ENCODE results near the gene THSD4. TPM values are rescaled to one million over a fixed set of nuclear protein-coding genes. Genes with fewer than 3 reads are reported as not detected.

Gene THSD4
- total and polyA plus RNA-seq, 2 donors (not counting 1 experiment from before 2014, with no cell fraction given): 43.1 to 95.5 TPM

DNA sequence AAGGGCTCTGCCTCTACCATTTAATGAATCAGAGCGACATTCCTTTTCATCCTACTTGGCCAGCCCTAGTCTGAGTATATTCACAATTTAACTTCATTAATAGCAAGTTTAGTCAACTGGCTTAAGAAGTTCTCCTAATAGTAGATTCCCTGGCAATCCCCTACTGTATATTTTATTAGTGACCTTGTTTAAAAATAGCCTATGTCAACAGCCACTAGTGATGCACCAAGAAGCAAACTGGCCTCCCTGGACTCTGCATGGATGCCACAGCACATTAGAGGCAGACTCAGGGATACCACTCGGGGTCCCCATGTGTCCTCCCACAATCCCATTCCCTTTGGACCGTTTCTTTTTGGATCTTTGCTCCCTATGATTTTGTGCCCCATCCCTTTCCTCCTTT is 83.6 kb downstream of the THSD4 start:
- TF ChIP-seq CTCF (conservative IDR thresholded peaks at IDR 0.05 in 1 of 2, IDR thresholded peaks at IDR 0.05 in 1 of 2; ENCODE audit: low read depth in 1 of 2, low read length in 2 of 2): no peak
- TF ChIP-seq EZH2 (IDR thresholded peaks at IDR 0.05; ENCODE audit: low read length, missing control alignments): no peak
- Histone ChIP-seq H3K4me1 (ENCODE audit: control insufficient read depth, extremely low read depth, insufficient read depth, low read length) (no peaks in the 10 kb centered on the region), H3K9me3 (ENCODE audit: control insufficient read depth, insufficient read depth, low read depth, low read length) (no peaks in the 10 kb centered on the region), H3K27me3 (ENCODE audit: control insufficient read depth, insufficient read depth, low read length) (no peaks in the 10 kb centered on the region), H3K4me2 (ENCODE audit: extremely low read depth, insufficient read depth, low read length) (no peak overlapping the region), H2AFZ (ENCODE audit: low read length) (no peak overlapping the region), H3K27ac (ENCODE audit: insufficient read depth, low read length) (no peak overlapping the region), H3K4me3 (replicated peaks in 1 of 4; ENCODE audit: control extremely low read depth in 1 of 4, insufficient read depth in 1 of 4, low read depth in 3 of 4, low read length in 4 of 4) (no peak overlapping the region), H3K79me2 (ENCODE audit: control insufficient read depth, insufficient read depth, low read length) (no peaks in the 10 kb centered on the region), H3K9ac (ENCODE audit: insufficient read depth, low read length) (no peak overlapping the region), H4K20me1 (ENCODE audit: control insufficient read depth, extremely low read depth, insufficient read depth, low read length) (peaks cover 2% of the 10 kb centered on the region), H3K36me3 (ENCODE audit: control insufficient read depth, insufficient read depth, low read length) (peaks cover 1% of the 10 kb centered on the region)
- no peak for DNase-seq (ENCODE audit: low read depth in 2 of 2)

DNA sequence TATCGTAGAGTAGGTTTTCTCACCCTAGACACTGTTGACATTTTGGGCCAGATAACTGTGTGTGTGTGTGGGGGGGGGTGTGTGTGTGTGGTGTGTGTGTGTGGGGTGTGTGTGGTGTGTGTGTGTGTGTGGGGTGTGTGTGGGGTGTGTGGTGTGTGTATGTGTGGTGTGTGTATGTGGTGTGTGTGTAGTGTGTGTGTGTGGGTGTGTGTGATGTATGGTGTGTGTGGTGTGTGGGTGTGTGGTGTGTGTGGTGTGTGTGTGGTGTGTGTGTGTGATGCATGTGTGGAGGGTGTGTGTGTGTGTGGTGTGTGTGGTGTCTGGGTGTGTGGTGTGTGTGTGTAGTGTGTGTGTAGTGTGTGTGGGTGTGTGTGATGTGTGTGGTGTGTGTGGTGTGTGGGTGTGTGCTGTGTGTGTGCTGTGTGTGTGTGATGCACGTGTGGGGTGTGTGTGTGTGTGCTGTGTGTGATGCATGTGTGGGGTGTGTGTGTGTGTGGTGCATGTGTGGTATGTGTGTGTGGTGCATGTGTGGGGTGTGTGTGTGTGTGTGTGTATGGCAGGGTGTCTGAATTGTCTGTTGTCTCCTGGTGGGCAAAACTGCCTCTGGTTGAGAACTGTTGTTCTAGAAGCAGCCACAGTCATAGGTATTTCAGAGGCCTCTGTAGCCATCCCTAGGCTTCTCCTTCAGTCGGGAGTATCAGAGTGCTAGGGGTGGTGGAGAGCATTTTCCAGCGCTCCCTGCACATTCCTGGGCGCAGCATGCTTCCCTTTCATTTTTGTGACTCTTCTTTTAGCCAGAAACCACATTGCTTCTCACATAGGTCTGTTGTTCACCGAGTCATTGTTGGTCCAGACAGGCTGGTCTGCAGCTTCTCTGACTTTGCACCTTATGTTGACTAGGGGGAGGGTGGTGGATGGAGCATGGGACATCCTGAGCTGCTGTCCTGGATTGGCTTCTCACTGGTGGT is 84.4 kb downstream of the THSD4 start:
- peak in 1 of 2 donors; percentile 64 for DNase-seq (ENCODE audit: low read depth in 2 of 2)
- H2AFZ ChIP-seq (ENCODE audit: low read length): no peak overlapping the region
- H3K27ac ChIP-seq (ENCODE audit: insufficient read depth, low read length): no peak overlapping the region
- H4K20me1 ChIP-seq (ENCODE audit: control insufficient read depth, extremely low read depth, insufficient read depth, low read length): peaks cover 2% of the 10 kb centered on the region
- H3K4me1 ChIP-seq (ENCODE audit: control insufficient read depth, extremely low read depth, insufficient read depth, low read length): no peaks in the 10 kb centered on the region
- no peaks in the 10 kb centered on the region for H3K27me3 ChIP-seq (ENCODE audit: control insufficient read depth, insufficient read depth, low read length)
- H3K9ac ChIP-seq (ENCODE audit: insufficient read depth, low read length): no peak overlapping the region
- no peak overlapping the region for H3K4me3 ChIP-seq (replicated peaks in 1 of 4; ENCODE audit: control extremely low read depth in 1 of 4, insufficient read depth in 1 of 4, low read depth in 3 of 4, low read length in 4 of 4)
- no peaks in the 10 kb centered on the region for H3K9me3 ChIP-seq (ENCODE audit: control insufficient read depth, insufficient read depth, low read depth, low read length)
- TF ChIP-seq EZH2 (IDR thresholded peaks at IDR 0.05; ENCODE audit: low read length, missing control alignments) (no peak), CTCF (conservative IDR thresholded peaks at IDR 0.05 in 1 of 2, IDR thresholded peaks at IDR 0.05 in 1 of 2; ENCODE audit: low read depth in 1 of 2, low read length in 2 of 2) (no peak)
- no peaks in the 10 kb centered on the region for H3K79me2 ChIP-seq (ENCODE audit: control insufficient read depth, insufficient read depth, low read length)
- H3K36me3 ChIP-seq (ENCODE audit: control insufficient read depth, insufficient read depth, low read length): peaks cover 1% of the 10 kb centered on the region
- no peak overlapping the region for H3K4me2 ChIP-seq (ENCODE audit: extremely low read depth, insufficient read depth, low read length)

GRCh38 chr15:71201477-71201876 is 86.2 kb downstream of the THSD4 start:
- H3K36me3 ChIP-seq (ENCODE audit: control insufficient read depth, insufficient read depth, low read length): no peaks in the 10 kb centered on the region
- no peak overlapping the region for H2AFZ ChIP-seq (ENCODE audit: low read length)
- peaks cover 2% of the 10 kb centered on the region for H4K20me1 ChIP-seq (ENCODE audit: control insufficient read depth, extremely low read depth, insufficient read depth, low read length)
- no peak overlapping the region for H3K9ac ChIP-seq (ENCODE audit: insufficient read depth, low read length)
- no peak overlapping the region for H3K4me3 ChIP-seq (replicated peaks in 1 of 4; ENCODE audit: control extremely low read depth in 1 of 4, insufficient read depth in 1 of 4, low read depth in 3 of 4, low read length in 4 of 4)
- no peaks in the 10 kb centered on the region for H3K79me2 ChIP-seq (ENCODE audit: control insufficient read depth, insufficient read depth, low read length)
- H3K4me2 ChIP-seq (ENCODE audit: extremely low read depth, insufficient read depth, low read length): no peak overlapping the region
- H3K4me1 ChIP-seq (ENCODE audit: control insufficient read depth, extremely low read depth, insufficient read depth, low read length): no peaks in the 10 kb centered on the region
- no peak overlapping the region for H3K27ac ChIP-seq (ENCODE audit: insufficient read depth, low read length)
- H3K9me3 ChIP-seq (ENCODE audit: control insufficient read depth, insufficient read depth, low read depth, low read length): no peaks in the 10 kb centered on the region
- H3K27me3 ChIP-seq (ENCODE audit: control insufficient read depth, insufficient read depth, low read length): no peaks in the 10 kb centered on the region
- DNase-seq (ENCODE audit: low read depth in 2 of 2): peak in 1 of 2 donors; percentile 44
- TF ChIP-seq CTCF (conservative IDR thresholded peaks at IDR 0.05 in 1 of 2, IDR thresholded peaks at IDR 0.05 in 1 of 2; ENCODE audit: low read depth in 1 of 2, low read length in 2 of 2): no peak
- no peak for TF ChIP-seq EZH2 (IDR thresholded peaks at IDR 0.05; ENCODE audit: low read length, missing control alignments)

Data from fibroblast of lung (primary cell).